Large intestine (tissue), 3 donors: ENCODE results near the gene EFR3B. TPM values are rescaled to one million over a fixed set of nuclear protein-coding genes. Genes with fewer than 3 reads are reported as not detected.
A peak's percentile ranks its signal among the peaks of the same experiment; 100 is the strongest.
"Not testable (repeated sequence)": the region's sequence is repeated elsewhere in the genome, so short reads cannot be mapped to it uniquely, and the experiment has no call there.

Experiments used
- DNase-seq, 2 donors: peaks; one replicate each; pipeline versions ENCODE4 v3.0.0 to v3.0.0-alpha.2; 2013
- H3K27ac ChIP-seq: one replicate; pipeline ENCODE4 v1.5.1; 2013; ENCODE audit warnings: low read length
- H3K27me3 ChIP-seq: 2 replicates; pipeline ENCODE4 v1.6.1; 2013; ENCODE audit warnings: low read length; ENCODE audit not compliant: control insufficient read depth, insufficient read depth
- H3K36me3 ChIP-seq: 2 replicates; pipeline ENCODE4 v1.6.1; 2013; ENCODE audit warnings: low read length; ENCODE audit not compliant: control insufficient read depth, insufficient read depth
- H3K4me1 ChIP-seq: one replicate; pipeline ENCODE4 v1.6.1; 2013; ENCODE audit warnings: low read length; ENCODE audit not compliant: control insufficient read depth, insufficient read depth
- H3K4me3 ChIP-seq: one replicate; pipeline ENCODE4 v1.5.1; 2013; ENCODE audit warnings: low read length
- H3K9me3 ChIP-seq: one replicate; pipeline ENCODE4 v1.6.1; 2013; ENCODE audit warnings: mild to moderate bottlenecking, low read depth, low read length, moderate library complexity; ENCODE audit not compliant: control insufficient read depth
- WGBS: methylation state at CpG from one replicate; pipeline ENCODE4 v1.1.5; 2013; ENCODE audit warnings: low lambda C conversion rate; ENCODE audit not compliant: insufficient coverage; 5-methylcytosine and 5-hydroxymethylcytosine counted together
- polyA plus RNA-seq: library from polyadenylated mRNA; unstranded; fragments of 120-200 nt; gene quantifications from one replicate; pipeline ENCODE4 v1.2.1, GENCODE V29; 2013

Gene EFR3B
- polyA plus RNA-seq, 1 donor, result 6.2 TPM

DNA sequence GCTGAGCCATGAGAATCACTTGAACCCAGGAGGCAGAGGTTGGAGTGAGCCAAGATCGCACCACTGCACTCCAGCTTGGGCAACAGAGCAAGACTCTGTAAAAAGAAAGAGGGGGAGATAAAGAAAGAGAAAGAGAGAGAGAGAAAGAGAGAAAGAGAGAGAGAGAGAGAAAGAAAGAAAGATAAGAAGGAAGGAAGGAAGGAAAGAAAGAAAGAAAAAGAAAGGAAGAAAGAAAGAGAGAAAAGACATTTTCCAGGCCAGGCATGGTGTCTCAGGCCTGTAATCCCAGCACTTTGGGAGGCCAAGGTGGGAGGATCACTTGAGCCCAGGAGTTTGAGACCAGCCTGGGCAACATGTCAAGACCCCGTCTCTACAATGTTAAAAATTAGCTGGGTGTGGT is 30.5 kb upstream of the EFR3B start:
- H3K27ac ChIP-seq, H3K4me3 ChIP-seq, H3K4me1 ChIP-seq, DNase-seq, H3K27me3 ChIP-seq, H3K36me3 ChIP-seq, H3K9me3 ChIP-seq: not testable (repeated sequence)
- WGBS, result no CpG with 5 or more reads among the region's 2 CpGs

DNA sequence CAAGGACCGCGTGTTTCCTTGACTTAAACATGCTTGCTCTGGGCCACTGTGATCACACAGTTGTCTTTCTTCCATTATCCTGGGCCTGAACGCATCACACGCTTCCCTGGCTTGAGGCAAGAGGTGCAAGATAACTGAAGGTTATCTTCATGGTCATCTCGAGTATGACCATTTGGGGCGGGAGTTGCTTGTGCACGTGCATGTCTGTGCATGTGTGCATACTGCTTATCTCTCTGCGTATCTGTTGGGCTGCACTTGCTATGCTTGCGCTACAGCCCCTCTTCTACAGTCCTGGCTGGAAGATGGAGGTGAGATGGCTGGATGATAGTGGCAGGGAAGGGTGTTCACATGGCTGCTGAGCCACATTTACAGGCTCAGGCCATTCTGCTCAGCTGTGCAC is 27.2 kb upstream of the EFR3B start:
- Histone ChIP-seq H3K36me3 (no peaks in the 10 kb centered on the region), H3K27ac (no peak overlapping the region), H3K4me1 (peaks cover 3% of the 10 kb centered on the region), H3K9me3 (no peaks in the 10 kb centered on the region), H3K27me3 (no peaks in the 10 kb centered on the region), H3K4me3 (no peak overlapping the region)
- DNase-seq, result no peak
- no CpG with 5 or more reads among the region's 9 CpGs for WGBS

DNA sequence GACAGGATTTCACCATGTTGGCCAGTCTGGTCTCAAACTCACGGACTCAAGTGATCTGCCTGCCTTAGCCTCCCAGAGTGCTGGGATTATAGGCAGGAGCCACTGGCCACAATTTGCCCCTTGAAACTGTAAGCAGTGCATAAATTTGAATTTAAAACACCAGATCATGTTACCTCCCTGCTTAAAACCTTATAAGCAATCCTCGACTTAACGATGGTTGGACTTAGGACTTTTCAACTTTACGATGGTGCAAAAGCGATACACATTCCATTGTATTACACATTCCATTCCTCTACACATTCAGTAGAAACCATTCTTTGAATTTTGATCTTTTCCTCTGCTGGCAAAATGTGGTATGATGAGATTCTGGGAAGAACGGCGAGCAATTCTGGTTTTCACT is 23.2 kb upstream of the EFR3B start:
- no peak overlapping the region for H3K27ac ChIP-seq
- H3K9me3 ChIP-seq, result no peaks in the 10 kb centered on the region
- no CpG with 5 or more reads among the region's 7 CpGs for WGBS
- H3K36me3 ChIP-seq, result no peaks in the 10 kb centered on the region
- peak in 1 of 2 donors; percentile 29 for DNase-seq
- no peak overlapping the region for H3K4me3 ChIP-seq
- no peaks in the 10 kb centered on the region for H3K27me3 ChIP-seq
- peaks cover 3% of the 10 kb centered on the region for H3K4me1 ChIP-seq

DNA sequence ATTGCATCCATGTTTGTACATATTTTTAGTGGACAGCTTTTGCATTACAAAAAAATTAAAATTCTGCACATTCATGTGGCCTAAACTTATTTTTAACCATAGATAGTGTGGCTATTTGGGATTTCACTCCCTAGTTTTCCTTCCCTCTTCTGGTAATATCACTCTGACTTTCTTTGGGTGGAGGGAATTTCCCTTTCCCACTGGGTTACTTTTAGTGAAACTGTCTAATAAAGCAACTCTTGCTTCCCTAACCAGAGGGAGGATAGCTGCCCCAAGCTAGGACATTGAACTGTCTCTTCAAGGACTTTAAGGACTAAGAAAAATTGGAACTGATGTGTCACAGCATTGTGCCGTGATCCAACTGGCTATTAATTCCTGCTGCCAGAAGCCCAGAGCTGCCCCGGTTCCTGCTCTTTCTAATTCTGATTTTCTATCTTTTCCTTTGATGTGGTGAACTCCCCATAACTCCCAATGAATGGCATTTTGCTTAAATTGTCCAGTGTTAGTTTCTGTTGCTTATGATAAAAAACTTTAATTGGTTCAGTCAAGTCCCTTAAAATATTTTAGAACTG is 20.0 kb upstream of the EFR3B start:
- H3K4me3 ChIP-seq, result no peak overlapping the region
- H3K9me3 ChIP-seq, result no peaks in the 10 kb centered on the region
- H3K36me3 ChIP-seq, result no peaks in the 10 kb centered on the region
- no peak for DNase-seq
- H3K4me1 ChIP-seq, result peaks cover 3% of the 10 kb centered on the region
- no peaks in the 10 kb centered on the region for H3K27me3 ChIP-seq
- H3K27ac ChIP-seq, result no peak overlapping the region
- no CpG with 5 or more reads among the region's 2 CpGs for WGBS

DNA sequence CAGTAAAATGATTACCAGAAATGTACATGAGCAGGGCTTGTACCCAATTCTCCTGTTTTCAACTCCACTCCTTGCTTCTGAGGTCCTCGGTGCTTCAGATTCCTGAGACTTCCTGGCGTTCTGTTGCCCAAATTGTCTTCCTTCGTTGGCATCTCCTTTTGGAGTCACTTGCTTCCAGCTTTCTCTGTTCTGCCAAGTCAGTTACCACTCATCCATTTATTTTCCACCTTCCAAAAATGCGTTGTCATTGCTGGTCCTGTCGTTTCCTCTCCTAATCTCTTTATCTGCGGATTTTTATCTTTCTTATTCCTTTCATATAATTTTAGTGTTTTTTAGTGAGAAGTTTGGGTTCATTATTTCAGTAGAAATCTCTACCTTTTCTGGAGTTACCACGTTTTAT is 18.5 kb upstream of the EFR3B start:
- no peak overlapping the region for H3K27ac ChIP-seq
- H3K27me3 ChIP-seq, result no peaks in the 10 kb centered on the region
- no peak overlapping the region for H3K4me3 ChIP-seq
- peaks cover 3% of the 10 kb centered on the region for H3K4me1 ChIP-seq
- H3K9me3 ChIP-seq, result no peaks in the 10 kb centered on the region
- H3K36me3 ChIP-seq, result no peaks in the 10 kb centered on the region
- 73% methylated on average over 7 of the region's 7 CpGs for WGBS
- DNase-seq, result no peak

DNA sequence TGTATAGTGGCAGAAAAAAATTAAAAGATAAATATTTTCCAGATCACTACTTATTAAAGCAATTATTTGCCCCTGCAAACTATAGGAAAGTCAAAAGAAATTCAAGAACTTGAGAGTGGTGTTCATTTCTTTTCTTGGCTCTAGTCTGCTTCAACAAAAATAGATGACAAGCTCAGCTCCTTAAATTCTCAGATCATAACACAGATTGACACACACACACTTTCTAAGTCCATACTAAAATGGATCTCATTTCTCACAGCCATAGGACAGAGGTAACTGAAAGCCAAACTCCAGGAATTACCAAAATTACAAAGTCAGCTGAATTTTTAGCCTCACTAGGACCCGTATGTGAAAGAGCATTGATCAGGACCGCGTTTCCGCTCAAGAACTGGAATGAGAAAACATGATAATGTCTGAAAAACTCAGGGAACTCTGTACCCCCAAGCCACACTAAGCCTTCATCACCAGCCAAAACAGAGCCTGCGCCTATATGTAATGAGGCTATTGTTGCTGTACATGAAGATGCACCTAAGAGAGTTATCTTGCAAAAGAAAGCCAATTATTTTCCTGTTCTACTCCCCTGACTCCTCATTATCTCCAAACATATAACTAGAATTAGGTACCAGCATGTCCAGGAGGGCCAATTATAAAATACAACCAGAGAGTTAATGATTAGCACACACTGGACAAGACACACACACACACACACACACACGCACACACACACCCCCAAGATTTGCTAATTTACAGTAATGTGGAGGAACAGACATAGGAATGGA is 16.5 kb upstream of the EFR3B start:
- Histone ChIP-seq H3K27ac (no peak overlapping the region), H3K36me3 (no peaks in the 10 kb centered on the region), H3K4me1 (no peaks in the 10 kb centered on the region), H3K4me3 (no peak overlapping the region), H3K9me3 (no peaks in the 10 kb centered on the region), H3K27me3 (no peaks in the 10 kb centered on the region)
- WGBS, result no CpG with 5 or more reads among the region's 6 CpGs
- DNase-seq, result no peak

DNA sequence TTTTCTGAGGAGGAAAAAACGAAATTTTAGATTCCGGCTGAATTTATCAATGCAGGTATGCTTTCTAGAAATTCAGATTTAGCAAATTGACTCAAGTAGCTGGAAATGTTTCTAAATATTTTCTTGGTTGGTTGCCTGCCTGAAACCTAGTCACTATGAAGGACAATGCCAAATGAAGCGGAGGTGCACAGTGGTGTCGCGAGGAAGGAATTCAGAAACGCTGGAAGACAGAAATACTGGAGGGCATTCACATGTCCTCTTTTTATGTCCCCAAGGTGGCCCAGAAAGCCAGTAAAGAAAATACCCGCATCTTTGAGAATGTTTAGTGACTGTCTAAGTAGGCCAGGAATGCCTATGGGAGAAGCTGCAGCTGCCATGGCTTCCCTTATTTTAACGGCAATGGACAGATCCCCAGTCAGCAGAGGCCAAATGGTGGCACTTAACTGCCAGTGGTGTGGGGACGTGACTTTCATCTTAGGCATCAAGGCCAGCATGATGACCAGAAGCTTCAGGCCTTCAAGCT is 15.8 kb upstream of the EFR3B start:
- no peak for DNase-seq
- Histone ChIP-seq H3K4me1 (no peaks in the 10 kb centered on the region), H3K27me3 (no peaks in the 10 kb centered on the region), H3K4me3 (no peak overlapping the region), H3K9me3 (no peaks in the 10 kb centered on the region), H3K27ac (no peak overlapping the region), H3K36me3 (no peaks in the 10 kb centered on the region)
- 100% methylated on average over 4 of the region's 9 CpGs for WGBS

DNA sequence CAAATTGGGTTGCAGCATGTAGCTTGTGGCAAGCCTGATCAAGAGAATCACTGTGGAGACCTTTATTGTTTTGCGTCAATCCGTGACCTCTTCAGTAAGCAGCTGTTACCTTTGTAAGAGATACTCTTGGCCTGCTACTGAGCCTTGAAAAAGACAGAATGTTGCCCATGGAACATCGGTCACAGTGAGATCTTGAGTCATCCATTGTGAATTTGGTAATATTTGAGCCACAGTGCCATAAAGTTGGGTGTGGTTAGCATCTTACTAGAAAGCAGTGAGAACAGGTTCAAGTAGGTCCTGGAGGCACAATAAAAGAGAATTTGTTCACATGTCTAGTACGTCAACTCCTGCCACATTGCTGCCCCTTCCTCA is 12.7 kb upstream of the EFR3B start:
- 60% methylated on average over 1 of the region's 4 CpGs for WGBS
- no peak overlapping the region for H3K27ac ChIP-seq
- H3K27me3 ChIP-seq, result no peaks in the 10 kb centered on the region
- no peaks in the 10 kb centered on the region for H3K9me3 ChIP-seq
- no peak overlapping the region for H3K4me3 ChIP-seq
- no peaks in the 10 kb centered on the region for H3K36me3 ChIP-seq
- DNase-seq, result no peak
- no peaks in the 10 kb centered on the region for H3K4me1 ChIP-seq

DNA sequence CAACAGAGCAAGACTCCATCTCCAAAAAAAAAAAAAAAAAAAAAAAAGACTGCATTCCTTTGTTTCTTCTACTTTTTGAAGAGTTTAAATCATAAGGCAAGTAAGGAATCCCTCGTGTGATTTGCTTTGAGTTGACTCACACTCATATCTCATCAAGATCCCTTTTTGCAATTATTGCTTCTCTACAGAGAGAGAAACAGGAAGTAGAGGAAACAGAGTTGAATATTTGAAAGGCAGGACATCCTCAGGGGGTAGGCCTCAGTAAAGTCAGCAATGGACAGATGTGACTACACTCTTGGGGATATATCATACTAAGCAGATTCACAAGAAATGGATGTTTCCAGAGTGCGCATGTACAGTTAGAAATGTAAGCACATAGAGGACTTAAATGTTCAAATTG is 11.2 kb upstream of the EFR3B start:
- WGBS, result 20% methylated on average over 1 of the region's 2 CpGs
- Histone ChIP-seq H3K9me3 (no peaks in the 10 kb centered on the region), H3K4me3 (no peak overlapping the region), H3K4me1 (no peaks in the 10 kb centered on the region), H3K36me3 (no peaks in the 10 kb centered on the region), H3K27ac (no peak overlapping the region), H3K27me3 (no peaks in the 10 kb centered on the region)
- DNase-seq, result no peak

DNA sequence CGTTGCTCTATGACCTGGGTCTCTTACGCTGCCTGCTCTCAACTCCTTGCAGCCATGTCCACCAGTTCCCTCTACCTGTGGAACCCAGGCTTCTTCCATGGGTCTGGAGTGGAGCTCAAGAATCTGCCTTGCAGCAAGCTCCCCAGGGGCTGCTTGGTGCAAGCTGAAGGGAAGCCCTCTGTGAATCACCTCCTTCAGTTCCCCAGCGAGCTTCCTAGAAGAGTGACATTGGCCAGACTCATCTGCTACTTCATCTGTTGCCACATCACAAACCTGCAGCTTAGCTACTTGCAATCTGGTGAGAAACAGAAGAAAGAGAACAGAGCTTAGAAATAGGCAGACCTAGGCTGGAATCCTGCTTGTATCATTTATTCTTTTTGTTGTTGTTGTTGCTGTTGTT is 9.8 kb upstream of the EFR3B start:
- no peak for DNase-seq
- no peaks in the 10 kb centered on the region for H3K27me3 ChIP-seq
- H3K36me3 ChIP-seq, result no peaks in the 10 kb centered on the region
- no peaks in the 10 kb centered on the region for H3K4me1 ChIP-seq
- H3K4me3 ChIP-seq, result no peak overlapping the region
- WGBS, result no CpG with 5 or more reads among the region's 3 CpGs
- no peak overlapping the region for H3K27ac ChIP-seq
- H3K9me3 ChIP-seq, result no peaks in the 10 kb centered on the region

DNA sequence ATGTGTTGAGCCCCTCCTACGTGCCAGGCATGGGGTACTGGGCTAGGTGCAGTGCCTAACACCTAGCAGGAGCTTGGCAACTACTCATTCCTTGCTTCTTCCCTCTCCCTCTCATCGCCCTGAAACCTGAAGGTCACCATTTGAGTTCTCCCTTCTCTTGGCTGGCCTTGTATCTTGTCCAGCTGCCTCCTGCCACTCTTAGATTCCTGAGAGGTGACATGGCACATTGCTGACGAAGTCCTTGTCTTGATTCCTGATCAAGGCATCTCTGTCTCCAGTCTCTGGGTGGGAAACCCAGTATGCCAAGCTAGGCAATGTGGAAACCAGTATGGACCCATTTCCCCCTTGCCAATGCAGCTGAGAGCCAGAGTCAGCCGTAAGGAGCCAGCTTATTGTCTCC is 9.0 kb upstream of the EFR3B start:
- H3K9me3 ChIP-seq, result no peaks in the 10 kb centered on the region
- H3K4me3 ChIP-seq, result no peak overlapping the region
- no peak overlapping the region for H3K27ac ChIP-seq
- H3K27me3 ChIP-seq, result no peaks in the 10 kb centered on the region
- no CpG with 5 or more reads among the region's 4 CpGs for WGBS
- no peak for DNase-seq
- no peaks in the 10 kb centered on the region for H3K4me1 ChIP-seq
- H3K36me3 ChIP-seq, result no peaks in the 10 kb centered on the region
